ENCODE results near the gene MLC1.

MLC1 gene

GRCh38 chr22:50117168-50117762, 32.0 kb upstream of the MLC1 start:
- Histone ChIP-seq H3K9ac (ENCODE audit: low read length) (no peak overlapping the region), H3K27me3 (ENCODE audit: control insufficient read depth in 1 of 2, insufficient read depth in 2 of 2, low read length in 2 of 2) (peaks cover 0 to 2% of the 10 kb centered on the region in 2 donors), H3K9me3 (ENCODE audit: low read length) (no peaks in the 10 kb centered on the region), H3K4me1 (ENCODE audit: insufficient read depth, low read length) (peaks cover 21% of the 10 kb centered on the region), H3K4me3 (ENCODE audit: low read depth in 1 of 2, low read length in 2 of 2) (no peak overlapping the region), H3K27ac (ENCODE audit: low read depth, low read length) (no peak overlapping the region), H3K36me3 (ENCODE audit: insufficient read depth, low read length) (no peaks in the 10 kb centered on the region)

DNA sequence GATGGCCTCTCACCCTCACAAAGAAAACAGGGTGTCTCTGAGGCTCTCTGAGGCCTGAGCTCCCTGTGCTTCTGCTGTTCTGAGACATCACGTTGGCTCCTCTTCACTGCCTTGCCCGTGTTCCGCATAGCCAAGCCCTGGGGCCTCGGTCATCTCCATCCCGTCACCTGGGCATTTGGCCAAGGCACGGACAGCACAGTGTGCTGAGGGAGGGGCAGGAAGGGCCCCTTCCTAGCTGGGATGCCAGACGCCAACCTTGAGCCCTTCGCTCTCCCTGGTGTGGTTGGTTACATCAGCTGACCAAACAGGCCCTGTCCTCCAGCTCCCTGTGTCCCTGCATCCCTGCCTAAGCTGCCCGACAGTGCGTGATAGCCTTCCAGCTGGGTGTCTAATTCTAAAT, 30.5 kb upstream of the MLC1 start:
- Histone ChIP-seq H3K36me3 (ENCODE audit: insufficient read depth, low read length) (no peaks in the 10 kb centered on the region), H3K4me3 (ENCODE audit: low read depth in 1 of 2, low read length in 2 of 2) (no peak overlapping the region), H3K9me3 (ENCODE audit: low read length) (no peaks in the 10 kb centered on the region), H3K4me1 (ENCODE audit: insufficient read depth, low read length) (peaks cover 21% of the 10 kb centered on the region), H3K27me3 (ENCODE audit: control insufficient read depth in 1 of 2, insufficient read depth in 2 of 2, low read length in 2 of 2) (peaks cover 0 to 5% of the 10 kb centered on the region in 2 donors), H3K27ac (ENCODE audit: low read depth, low read length) (no peak overlapping the region), H3K9ac (ENCODE audit: low read length) (no peak overlapping the region)

- H3K36me3 ChIP-seq (ENCODE audit: insufficient read depth, low read length): no peaks in the 10 kb centered on the region
- no peaks in the 10 kb centered on the region for H3K9me3 ChIP-seq (ENCODE audit: low read length)
- peaks cover 21% of the 10 kb centered on the region for H3K4me1 ChIP-seq (ENCODE audit: insufficient read depth, low read length)
- H3K4me3 ChIP-seq (ENCODE audit: low read depth in 1 of 2, low read length in 2 of 2): peak overlapping the region in 1 of 2 donors; percentile 35
- H3K9ac ChIP-seq (ENCODE audit: low read length): peak overlapping the region; percentile 39
- H3K27ac ChIP-seq (ENCODE audit: low read depth, low read length): no peak overlapping the region
- peaks cover 0 to 5% of the 10 kb centered on the region in 2 donors for H3K27me3 ChIP-seq (ENCODE audit: control insufficient read depth in 1 of 2, insufficient read depth in 2 of 2, low read length in 2 of 2)
These were observed 29.2 kb upstream of the MLC1 start for GRCh38 chr22:50114221-50115021.

DNA sequence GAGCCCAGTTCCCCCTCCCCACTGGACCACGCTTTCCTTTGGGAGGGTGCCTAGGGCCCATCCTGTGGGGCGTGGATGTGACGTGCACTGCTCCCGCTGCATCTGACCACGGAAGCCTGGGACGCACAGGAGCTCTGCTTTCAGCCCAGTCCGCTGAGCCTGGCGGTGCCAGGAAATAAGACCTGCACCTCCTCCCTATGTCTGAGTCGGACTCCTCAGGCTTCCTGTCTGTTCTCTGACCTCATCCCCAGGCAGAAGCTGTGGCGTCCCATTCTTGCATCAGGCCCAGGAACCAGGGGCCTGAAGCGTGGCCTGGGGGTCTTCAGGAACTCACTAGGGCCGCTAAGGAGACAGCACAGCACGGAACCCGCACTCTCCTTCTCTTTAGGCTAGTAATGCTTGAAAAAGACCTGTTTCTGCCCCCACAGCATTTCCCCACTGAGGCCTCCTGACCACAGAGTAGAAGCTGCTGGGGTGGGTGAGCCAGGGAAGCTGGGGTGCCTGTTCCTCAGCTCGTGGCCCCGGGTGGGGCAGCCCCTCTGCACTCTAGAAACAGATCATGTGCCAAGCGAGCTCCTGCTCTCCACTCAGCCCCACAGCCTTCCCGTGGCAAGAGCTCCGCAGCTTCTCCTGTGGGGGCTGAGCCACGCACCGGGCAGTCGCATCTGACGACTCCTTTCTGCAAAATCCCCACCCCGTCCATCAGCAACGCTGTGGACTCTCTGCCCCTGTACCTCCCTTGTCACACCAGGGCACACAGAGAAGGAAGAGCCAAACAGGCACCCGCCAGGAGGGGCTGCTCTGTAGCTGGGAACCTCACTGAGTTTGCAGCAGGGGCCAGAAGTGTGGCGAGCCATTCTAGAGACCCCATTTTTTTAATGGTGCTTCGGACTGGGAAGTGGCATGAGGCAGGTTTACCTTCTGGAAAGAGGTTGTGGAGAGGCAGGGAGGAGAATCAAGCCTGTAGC, 27.2 kb upstream of the MLC1 start:
- Histone ChIP-seq H3K4me1 (ENCODE audit: insufficient read depth, low read length) (peaks cover 11% of the 10 kb centered on the region), H3K4me3 (ENCODE audit: low read depth in 1 of 2, low read length in 2 of 2) (no peak overlapping the region), H3K27ac (ENCODE audit: low read depth, low read length) (no peak overlapping the region), H3K27me3 (ENCODE audit: control insufficient read depth in 1 of 2, insufficient read depth in 2 of 2, low read length in 2 of 2) (peaks cover 0 to 5% of the 10 kb centered on the region in 2 donors), H3K36me3 (ENCODE audit: insufficient read depth, low read length) (no peaks in the 10 kb centered on the region), H3K9ac (ENCODE audit: low read length) (no peak overlapping the region), H3K9me3 (ENCODE audit: low read length) (no peaks in the 10 kb centered on the region)

GRCh38 chr22:50111056-50111455, 25.8 kb upstream of the MLC1 start:
- peaks cover 0 to 5% of the 10 kb centered on the region in 2 donors for H3K27me3 ChIP-seq (ENCODE audit: control insufficient read depth in 1 of 2, insufficient read depth in 2 of 2, low read length in 2 of 2)

DNA sequence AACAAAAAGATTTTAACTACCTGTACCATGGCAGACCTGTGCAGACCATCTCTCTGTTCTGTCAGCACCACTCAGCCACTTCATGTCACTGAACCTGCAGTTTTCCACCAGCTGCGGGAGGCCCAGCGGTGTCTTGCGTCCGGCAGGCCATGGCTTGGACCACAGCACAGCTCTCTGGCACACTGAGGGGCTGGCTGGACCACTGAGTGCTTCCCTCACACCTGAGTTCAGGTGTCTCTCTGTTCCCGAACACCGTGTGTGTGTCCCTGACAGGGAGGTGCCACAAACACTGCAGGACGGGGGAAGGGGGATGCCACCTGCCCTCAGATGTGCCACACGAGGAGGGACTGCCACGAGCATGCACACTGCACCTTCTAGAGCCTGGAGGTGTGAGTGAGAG, 22.3 kb upstream of the MLC1 start:
- H3K9ac ChIP-seq (ENCODE audit: low read length): no peak overlapping the region
- peaks cover 0 to 5% of the 10 kb centered on the region in 2 donors for H3K27me3 ChIP-seq (ENCODE audit: control insufficient read depth in 1 of 2, insufficient read depth in 2 of 2, low read length in 2 of 2)
- no peaks in the 10 kb centered on the region for H3K9me3 ChIP-seq (ENCODE audit: low read length)
- no peaks in the 10 kb centered on the region for H3K36me3 ChIP-seq (ENCODE audit: insufficient read depth, low read length)
- no peaks in the 10 kb centered on the region for H3K4me1 ChIP-seq (ENCODE audit: insufficient read depth, low read length)
- no peak overlapping the region for H3K27ac ChIP-seq (ENCODE audit: low read depth, low read length)
- no peak overlapping the region for H3K4me3 ChIP-seq (ENCODE audit: low read depth in 1 of 2, low read length in 2 of 2)

More at GRCh38 chr22:50111056-50111455, 25.8 kb upstream of the MLC1 start:
- peaks cover 11% of the 10 kb centered on the region for H3K4me1 ChIP-seq (ENCODE audit: insufficient read depth, low read length)
- H3K9ac ChIP-seq (ENCODE audit: low read length): no peak overlapping the region
- H3K36me3 ChIP-seq (ENCODE audit: insufficient read depth, low read length): no peaks in the 10 kb centered on the region
- H3K27ac ChIP-seq (ENCODE audit: low read depth, low read length): no peak overlapping the region
- no peak overlapping the region for H3K4me3 ChIP-seq (ENCODE audit: low read depth in 1 of 2, low read length in 2 of 2)
- H3K9me3 ChIP-seq (ENCODE audit: low read length): no peaks in the 10 kb centered on the region

- Histone ChIP-seq H3K27me3 (ENCODE audit: control insufficient read depth in 1 of 2, insufficient read depth in 2 of 2, low read length in 2 of 2) (no peaks in the 10 kb centered on the region), H3K9ac (ENCODE audit: low read length) (no peak overlapping the region), H3K36me3 (ENCODE audit: insufficient read depth, low read length) (no peaks in the 10 kb centered on the region), H3K4me3 (ENCODE audit: low read depth in 1 of 2, low read length in 2 of 2) (no peak overlapping the region), H3K9me3 (ENCODE audit: low read length) (no peaks in the 10 kb centered on the region), H3K4me1 (ENCODE audit: insufficient read depth, low read length) (no peaks in the 10 kb centered on the region), H3K27ac (ENCODE audit: low read depth, low read length) (no peak overlapping the region)
These were observed 20.2 kb upstream of the MLC1 start for GRCh38 chr22:50105208-50106100.

GRCh38 chr22:50104141-50104544, 18.9 kb upstream of the MLC1 start:
- Histone ChIP-seq H3K36me3 (ENCODE audit: insufficient read depth, low read length) (no peaks in the 10 kb centered on the region), H3K4me1 (ENCODE audit: insufficient read depth, low read length) (no peaks in the 10 kb centered on the region), H3K27me3 (ENCODE audit: control insufficient read depth in 1 of 2, insufficient read depth in 2 of 2, low read length in 2 of 2) (no peaks in the 10 kb centered on the region), H3K9ac (ENCODE audit: low read length) (no peak overlapping the region), H3K4me3 (ENCODE audit: low read depth in 1 of 2, low read length in 2 of 2) (no peak overlapping the region), H3K27ac (ENCODE audit: low read depth, low read length) (no peak overlapping the region), H3K9me3 (ENCODE audit: low read length) (no peaks in the 10 kb centered on the region)

- Histone ChIP-seq H3K27me3 (ENCODE audit: control insufficient read depth in 1 of 2, insufficient read depth in 2 of 2, low read length in 2 of 2) (no peaks in the 10 kb centered on the region), H3K4me3 (ENCODE audit: low read depth in 1 of 2, low read length in 2 of 2) (no peak overlapping the region), H3K27ac (ENCODE audit: low read depth, low read length) (no peak overlapping the region), H3K9ac (ENCODE audit: low read length) (no peak overlapping the region), H3K4me1 (ENCODE audit: insufficient read depth, low read length) (no peaks in the 10 kb centered on the region), H3K9me3 (ENCODE audit: low read length) (no peaks in the 10 kb centered on the region), H3K36me3 (ENCODE audit: insufficient read depth, low read length) (no peaks in the 10 kb centered on the region)
These were observed 17.7 kb upstream of the MLC1 start for GRCh38 chr22:50102946-50103345.

GRCh38 chr22:50101870-50102565, 16.8 kb upstream of the MLC1 start:
- no peaks in the 10 kb centered on the region for H3K9me3 ChIP-seq (ENCODE audit: low read length)
- no peaks in the 10 kb centered on the region for H3K27me3 ChIP-seq (ENCODE audit: control insufficient read depth in 1 of 2, insufficient read depth in 2 of 2, low read length in 2 of 2)
- H3K4me1 ChIP-seq (ENCODE audit: insufficient read depth, low read length): no peaks in the 10 kb centered on the region
- H3K36me3 ChIP-seq (ENCODE audit: insufficient read depth, low read length): no peaks in the 10 kb centered on the region
- no peak overlapping the region for H3K27ac ChIP-seq (ENCODE audit: low read depth, low read length)
- H3K4me3 ChIP-seq (ENCODE audit: low read depth in 1 of 2, low read length in 2 of 2): no peak overlapping the region
- no peak overlapping the region for H3K9ac ChIP-seq (ENCODE audit: low read length)
